Erythroblast (primary cell): ENCODE results near the gene ASRGL1.

Source experiments
- GATA1 ChIP-seq: IDR thresholded peaks from 2 replicates; pipeline ENCODE4 v1.6.1; 2011; ENCODE audit warnings: low read depth, mild to moderate bottlenecking, control low read depth, low read length, moderate library complexity
- POLR2A ChIP-seq: IDR thresholded peaks from 2 replicates; pipeline ENCODE4 v1.6.1; 2011; ENCODE audit warnings: mild to moderate bottlenecking, low read length

- TF ChIP-seq POLR2A (no peak), GATA1 (no peak)
These were observed 74.3 kb downstream of the ASRGL1 start for GRCh38 chr11:62411524-62411923.
